NK-92 treated with Interleukin-12 subunit alpha and Interleukin-12 subunit beta, amount 100 ng/mL, for 24 hours (cell line): ENCODE data around the gene MMP8.

Source experiments
- DNase-seq: peaks from one replicate; lab custom pipeline; 2025; lab: John Stamatoyannopoulos, UW

MMP8 gene

GRCh38 chr11:102722821-102723220, 1.9 kb downstream of the MMP8 start:
- DNase-seq, result no peak

GRCh38 chr11:102719620-102720277, 5.0 kb downstream of the MMP8 start:
- DNase-seq, result no peak

- no peak for DNase-seq
Measured at GRCh38 chr11:102717280-102717679, 7.5 kb downstream of the MMP8 start.

GRCh38 chr11:102716527-102716926, 8.2 kb downstream of the MMP8 start:
- DNase-seq, result no peak

- DNase-seq, result no peak
Measured at GRCh38 chr11:102712137-102712536, 12.6 kb downstream of the MMP8 start.

GRCh38 chr11:102709201-102709945, 15.4 kb downstream of the MMP8 start:
- no peak for DNase-seq

- DNase-seq, result no peak
Measured at GRCh38 chr11:102708654-102709053, 16.1 kb downstream of the MMP8 start.

- DNase-seq, result no peak
Measured at GRCh38 chr11:102705626-102706025, 19.1 kb downstream of the MMP8 start, which contains the start of gene MMP27. TSS of gene MMP27 (minus strand) at chr11:102705769. CDS start at chr11:102705714, 55 bp downstream.

- no peak for DNase-seq
Measured at GRCh38 chr11:102704841-102705240, 19.9 kb downstream of the MMP8 start.

GRCh38 chr11:102703826-102704493, 20.8 kb downstream of the MMP8 start:
- DNase-seq, result no peak

GRCh38 chr11:102695201-102695600, 29.6 kb downstream of the MMP8 start:
- no peak for DNase-seq

GRCh38 chr11:102685754-102686153, 39.0 kb downstream of the MMP8 start:
- no peak for DNase-seq

- DNase-seq, result no peak
Measured at GRCh38 chr11:102685338-102685737, 39.4 kb downstream of the MMP8 start.

- DNase-seq, result no peak
Measured at GRCh38 chr11:102683277-102683676, 41.5 kb downstream of the MMP8 start.

GRCh38 chr11:102680945-102681344, 43.8 kb downstream of the MMP8 start:
- no peak for DNase-seq

GRCh38 chr11:102678022-102678421, 46.7 kb downstream of the MMP8 start:
- no peak for DNase-seq

GRCh38 chr11:102676084-102676483, 48.7 kb downstream of the MMP8 start:
- no peak for DNase-seq

GRCh38 chr11:102669664-102670063, 55.1 kb downstream of the MMP8 start:
- DNase-seq, result no peak

GRCh38 chr11:102666331-102666957, 58.3 kb downstream of the MMP8 start:
- no peak for DNase-seq

- DNase-seq, result no peak
Measured at GRCh38 chr11:102664001-102664752, 60.6 kb downstream of the MMP8 start.

GRCh38 chr11:102662607-102663006, 62.1 kb downstream of the MMP8 start:
- no peak for DNase-seq
